H1 (cell line): ENCODE results near the gene BRI3BP. TPM values are rescaled to one million over a fixed set of nuclear protein-coding genes. Genes with fewer than 3 reads are reported as not detected.

ENCODE experiments used
- polyA plus RNA-seq, 7 experiments: library from polyadenylated mRNA; depleted of rRNA in 3 of 7; stranded (reverse) in 5 of 7; unstranded in 2 of 7; fragments of >200 nt in 5 of 7; fragments of 200-250 nt in 2 of 7; gene quantifications; 1 replicate in 5 of 7; 2 replicates in 1 of 7; 4 replicates in 1 of 7; pipeline versions ENCODE4 v1.2.1 to v1.2.3, GENCODE V29; 2011 to 2013; ENCODE audit warnings: missing spikeins in 2 of 7, mixed read lengths in 2 of 7
- total RNA-seq: library from RNA; stranded (reverse); fragmentation: NEBNext Ultra II Directional; extraction: Animal tissue kit (Norgen Biotek cat#: 25700); gene quantifications from 2 replicates; pipeline ENCODE4 v1.2.1, GENCODE V29; 2021
- TF ChIP-seq, protein P1 (sequence below): IDR thresholded peaks from 2 replicates; pipeline ENCODE4 v1.6.1; 2012; ENCODE audit warnings: low read length, inconsistent platforms

The BRI3BP gene
- total and polyA plus RNA-seq, 2 of the 8 experiments (the other 6 are each of a cell fraction or from before 2014, with no cell fraction given), result 5.4 to 14.2 TPM

DNA sequence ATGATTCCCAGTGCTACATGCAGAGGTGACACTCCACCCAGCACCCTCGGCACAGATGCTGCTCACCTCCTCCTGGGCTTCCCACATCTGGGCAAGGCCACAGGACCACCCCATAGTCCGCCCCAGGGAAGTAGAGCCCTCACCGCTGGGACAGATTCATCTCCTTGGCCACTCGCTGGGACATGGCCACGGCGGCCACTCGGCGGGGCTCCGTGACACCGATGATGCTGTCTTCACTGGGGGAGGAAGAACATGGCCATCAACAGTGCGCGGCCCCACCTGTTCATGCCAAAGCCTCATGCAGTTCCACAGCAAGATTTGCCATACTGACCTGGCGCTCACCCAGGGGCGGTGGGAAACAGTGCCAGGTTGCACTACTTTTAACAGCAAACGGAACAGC, 18.2 kb upstream of the BRI3BP start (continued):
- TF ChIP-seq, protein P1, sequence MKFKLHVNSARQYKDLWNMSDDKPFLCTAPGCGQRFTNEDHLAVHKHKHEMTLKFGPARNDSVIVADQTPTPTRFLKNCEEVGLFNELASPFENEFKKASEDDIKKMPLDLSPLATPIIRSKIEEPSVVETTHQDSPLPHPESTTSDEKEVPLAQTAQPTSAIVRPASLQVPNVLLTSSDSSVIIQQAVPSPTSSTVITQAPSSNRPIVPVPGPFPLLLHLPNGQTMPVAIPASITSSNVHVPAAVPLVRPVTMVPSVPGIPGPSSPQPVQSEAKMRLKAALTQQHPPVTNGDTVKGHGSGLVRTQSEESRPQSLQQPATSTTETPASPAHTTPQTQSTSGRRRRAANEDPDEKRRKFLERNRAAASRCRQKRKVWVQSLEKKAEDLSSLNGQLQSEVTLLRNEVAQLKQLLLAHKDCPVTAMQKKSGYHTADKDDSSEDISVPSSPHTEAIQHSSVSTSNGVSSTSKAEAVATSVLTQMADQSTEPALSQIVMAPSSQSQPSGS, result no peak
- TF ChIP-seq, all 59 proteins: peak for 0
